ENCODE results near the gene UBE2E3.

DNA sequence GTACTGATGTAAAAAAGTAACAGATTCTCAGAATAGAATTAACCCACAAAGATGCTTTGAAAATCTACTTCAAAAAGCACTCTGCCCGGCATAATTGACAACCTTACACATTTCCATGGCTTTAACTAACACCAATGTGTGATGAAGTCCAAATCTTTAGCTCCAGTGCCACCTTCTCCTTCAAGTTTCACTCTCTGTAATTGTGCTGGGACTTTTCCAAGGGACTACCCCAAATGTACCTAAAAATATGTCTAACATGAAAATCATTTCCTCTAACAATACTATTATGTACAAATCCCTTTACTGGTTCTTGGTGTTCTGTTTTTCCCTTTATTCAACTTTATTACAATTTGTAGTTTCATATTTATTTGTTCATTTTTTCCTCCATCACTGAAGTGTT is 20.6 kb upstream of the UBE2E3 start:
- TF ChIP-seq CTCF (IDR thresholded peaks at IDR 0.05; ENCODE audit: low read depth, low read length): no peak
- TF ChIP-seq POLR2A (IDR thresholded peaks at IDR 0.05; ENCODE audit: extremely low read depth, insufficient read length): no peak
- TF ChIP-seq MAX (IDR thresholded peaks at IDR 0.05; ENCODE audit: low read depth, low read length): no peak
- no peak for TF ChIP-seq MYC (IDR thresholded peaks at IDR 0.05; ENCODE audit: low read depth, low read length)

Data from NB4 (cell line).